GM20000 (cell line): Measurements from ENCODE around the gene CMTM8.

Source experiments
- DNase-seq: peaks from one replicate; pipeline ENCODE4 v3.0.0; 2012; ENCODE audit warnings: low spot score
- CTCF ChIP-seq: IDR thresholded peaks from 2 replicates; pipeline ENCODE4 v1.5.1; 2012; ENCODE audit warnings: mild to moderate bottlenecking, control low read depth; ENCODE audit errors: extremely low read depth, missing control alignments

Gene CMTM8

GRCh38 chr3:32257641-32258438 is 19.4 kb downstream of the CMTM8 start:
- no peak for DNase-seq
- no peak for TF ChIP-seq CTCF

GRCh38 chr3:32258869-32259268 is 20.4 kb downstream of the CMTM8 start:
- DNase-seq, result no peak
- TF ChIP-seq CTCF, result no peak

- TF ChIP-seq CTCF, result no peak
- DNase-seq, result no peak
Measured at GRCh38 chr3:32261545-32261944, 23.1 kb downstream of the CMTM8 start.

- DNase-seq, result no peak
- no peak for TF ChIP-seq CTCF
Measured at GRCh38 chr3:32262201-32262600, 23.7 kb downstream of the CMTM8 start.

- no peak for DNase-seq
- no peak for TF ChIP-seq CTCF
Measured at GRCh38 chr3:32274306-32274705, 35.8 kb downstream of the CMTM8 start.

GRCh38 chr3:32275506-32275905 is 37.0 kb downstream of the CMTM8 start:
- no peak for DNase-seq
- TF ChIP-seq CTCF, result no peak

GRCh38 chr3:32276279-32276841 is 37.9 kb downstream of the CMTM8 start:
- no peak for DNase-seq
- no peak for TF ChIP-seq CTCF
